ENCODE results near the gene VAPB. TPM values are rescaled to one million over a fixed set of nuclear protein-coding genes. Genes with fewer than 3 reads are reported as not detected.

Gene VAPB
- total and polyA plus RNA-seq, 10 of the 15 experiments (the other 5 are each of a cell fraction or from before 2014, with no cell fraction given): 3.2 to 28.6 (median 20.5) TPM

DNA sequence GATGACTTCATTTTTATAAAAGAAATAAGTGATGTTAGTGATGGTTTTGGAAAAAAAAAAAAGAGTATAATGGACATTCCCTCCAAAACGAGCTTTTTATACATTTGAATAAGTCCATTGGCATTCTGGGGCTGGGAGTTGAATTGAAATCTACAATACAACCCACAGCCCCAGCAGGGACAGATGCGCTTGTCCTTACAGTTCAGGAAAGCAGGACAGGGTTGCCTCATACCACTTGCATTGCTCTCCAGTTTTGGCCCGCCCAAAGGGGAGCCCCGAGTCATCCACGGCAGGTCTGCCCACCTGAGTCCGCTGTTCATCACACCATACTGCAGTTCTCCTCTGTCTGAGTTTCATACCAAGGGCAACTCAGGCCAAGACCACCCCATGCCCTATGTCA, 46.2 kb downstream of the VAPB start (continued):
- TF ChIP-seq, protein P1, sequence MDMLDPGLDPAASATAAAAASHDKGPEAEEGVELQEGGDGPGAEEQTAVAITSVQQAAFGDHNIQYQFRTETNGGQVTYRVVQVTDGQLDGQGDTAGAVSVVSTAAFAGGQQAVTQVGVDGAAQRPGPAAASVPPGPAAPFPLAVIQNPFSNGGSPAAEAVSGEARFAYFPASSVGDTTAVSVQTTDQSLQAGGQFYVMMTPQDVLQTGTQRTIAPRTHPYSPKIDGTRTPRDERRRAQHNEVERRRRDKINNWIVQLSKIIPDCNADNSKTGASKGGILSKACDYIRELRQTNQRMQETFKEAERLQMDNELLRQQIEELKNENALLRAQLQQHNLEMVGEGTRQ (IDR thresholded peaks at IDR 0.05; ENCODE audit: borderline replicate concordance, low read depth, low read length): no peak

DNA sequence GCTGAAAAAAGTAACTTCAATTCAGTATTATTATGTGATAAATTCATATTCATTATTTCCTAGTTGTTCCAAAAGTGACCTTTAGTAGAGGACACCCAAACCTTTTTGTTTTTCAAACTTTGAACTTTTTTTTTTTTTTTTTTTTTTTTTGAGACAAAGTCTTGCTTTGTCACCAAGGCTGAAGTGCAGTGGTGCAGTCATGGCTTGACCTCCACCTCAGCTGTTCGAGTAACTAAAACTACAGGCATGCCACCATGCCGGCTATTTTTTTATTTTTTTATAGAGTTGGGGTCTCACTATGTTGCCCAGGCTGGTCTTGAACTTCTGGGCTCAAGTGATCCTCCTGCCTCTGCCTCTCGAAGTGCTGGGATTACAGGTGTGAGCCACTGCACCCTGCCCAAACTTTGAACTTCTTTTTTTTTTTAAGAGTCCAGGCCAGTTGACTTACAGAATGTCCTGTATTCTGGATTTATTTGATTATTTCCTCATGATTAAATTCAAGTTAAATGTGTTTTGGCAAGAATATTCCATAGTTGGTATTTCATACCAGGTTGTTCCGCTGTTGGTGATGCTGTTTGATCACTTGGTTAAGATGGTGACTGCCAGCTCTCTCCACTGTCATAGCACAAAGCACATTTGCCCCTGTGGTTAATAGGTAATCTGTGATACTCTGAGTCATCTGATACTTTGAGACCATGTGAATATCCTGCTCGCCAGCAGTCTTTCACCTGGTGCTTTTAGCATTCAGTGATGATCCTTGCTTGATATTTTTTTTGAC, 48.0 kb downstream of the VAPB start:
- SMC1A ChIA-PET (ENCODE audit: uncharacterized antibody, unreplicated experiment): interaction anchor here (1.0 to 1.4 kb wide), 2 partner anchors 8 to 29 kb away, joined by 3 read pairs; no protein-coding TSS in a partner anchor

More for the DNA sequence above, 48.0 kb downstream of the VAPB start:
- Histone ChIP-seq H3K4me2 (ENCODE audit: control insufficient read depth, insufficient read depth) (no peak overlapping the region), H3K4me3 (no peak overlapping the region), H3K36me3 (ENCODE audit: control insufficient read depth in 2 of 2, insufficient read depth in 2 of 2, low read length in 1 of 2) (peaks cover 9 to 20% of the 10 kb centered on the region in 2 experiments; a peak in 3 of 4 replicates), H3K4me1 (ENCODE audit: control insufficient read depth, insufficient read depth, low read length) (peaks cover 2% of the 10 kb centered on the region; the same call in 1 of the 2 replicates), H3K9ac (ENCODE audit: control insufficient read depth, insufficient read depth, low read length) (no peak overlapping the region), H3K27ac (ENCODE audit: control insufficient read depth, insufficient read depth) (no peak overlapping the region), H3K27me3 (replicated peaks in 1 of 2; ENCODE audit: control insufficient read depth in 2 of 2, insufficient read depth in 2 of 2, low read length in 1 of 2) (no peaks in the 10 kb centered on the region), H3K9me3 (replicated peaks; ENCODE audit: control insufficient read depth, insufficient read depth, low read length) (no peaks in the 10 kb centered on the region; the same call in 2 of the 3 replicates), H3K79me2 (ENCODE audit: control insufficient read depth, insufficient read depth, low read length) (peaks cover 28% of the 10 kb centered on the region), H4K20me1 (ENCODE audit: control insufficient read depth, insufficient read depth) (no peaks in the 10 kb centered on the region; the same call in 1 of the 2 replicates), H2AFZ (ENCODE audit: control insufficient read depth, low read depth, low read length) (no peak overlapping the region)
- WGBS (ENCODE audit: insufficient coverage, insufficient replicate concordance, low lambda C conversion rate, missing lambda C conversion rate): 99% methylated on average over 5 of the region's 5 CpGs
- TF ChIP-seq TBL1XR1 (IDR thresholded peaks at IDR 0.05; ENCODE audit: low read depth, low read length) (no peak), FOXK2 (IDR thresholded peaks at IDR 0.05) (no peak), NFYB (IDR thresholded peaks at IDR 0.05; ENCODE audit: insufficient read depth, low read depth, low read length) (no peak), CREM (IDR thresholded peaks at IDR 0.05; ENCODE audit: low read depth) (no peak), TARDBP (IDR thresholded peaks at IDR 0.05; ENCODE audit: borderline replicate concordance) (no peak), RB1 (IDR thresholded peaks at IDR 0.05; ENCODE audit: borderline replicate concordance) (no peak), POLR2A (IDR thresholded peaks at IDR 0.05; ENCODE audit: low read depth, low read length) (no peak), RCOR1 (conservative IDR thresholded peaks at IDR 0.05; ENCODE audit: low read depth, low read length) (no peak), NFIC (IDR thresholded peaks at IDR 0.05; ENCODE audit: low read depth, low read length) (no peak), CHD4 (IDR thresholded peaks at IDR 0.05) (no peak), BHLHE40 (IDR thresholded peaks at IDR 0.05; ENCODE audit: borderline replicate concordance in 1 of 2, low read depth in 2 of 2, low read length in 1 of 2) (no peak), IRF4 (IDR thresholded peaks at IDR 0.05; ENCODE audit: low read depth, low read length) (no peak)
- TF ChIP-seq, protein P2, sequence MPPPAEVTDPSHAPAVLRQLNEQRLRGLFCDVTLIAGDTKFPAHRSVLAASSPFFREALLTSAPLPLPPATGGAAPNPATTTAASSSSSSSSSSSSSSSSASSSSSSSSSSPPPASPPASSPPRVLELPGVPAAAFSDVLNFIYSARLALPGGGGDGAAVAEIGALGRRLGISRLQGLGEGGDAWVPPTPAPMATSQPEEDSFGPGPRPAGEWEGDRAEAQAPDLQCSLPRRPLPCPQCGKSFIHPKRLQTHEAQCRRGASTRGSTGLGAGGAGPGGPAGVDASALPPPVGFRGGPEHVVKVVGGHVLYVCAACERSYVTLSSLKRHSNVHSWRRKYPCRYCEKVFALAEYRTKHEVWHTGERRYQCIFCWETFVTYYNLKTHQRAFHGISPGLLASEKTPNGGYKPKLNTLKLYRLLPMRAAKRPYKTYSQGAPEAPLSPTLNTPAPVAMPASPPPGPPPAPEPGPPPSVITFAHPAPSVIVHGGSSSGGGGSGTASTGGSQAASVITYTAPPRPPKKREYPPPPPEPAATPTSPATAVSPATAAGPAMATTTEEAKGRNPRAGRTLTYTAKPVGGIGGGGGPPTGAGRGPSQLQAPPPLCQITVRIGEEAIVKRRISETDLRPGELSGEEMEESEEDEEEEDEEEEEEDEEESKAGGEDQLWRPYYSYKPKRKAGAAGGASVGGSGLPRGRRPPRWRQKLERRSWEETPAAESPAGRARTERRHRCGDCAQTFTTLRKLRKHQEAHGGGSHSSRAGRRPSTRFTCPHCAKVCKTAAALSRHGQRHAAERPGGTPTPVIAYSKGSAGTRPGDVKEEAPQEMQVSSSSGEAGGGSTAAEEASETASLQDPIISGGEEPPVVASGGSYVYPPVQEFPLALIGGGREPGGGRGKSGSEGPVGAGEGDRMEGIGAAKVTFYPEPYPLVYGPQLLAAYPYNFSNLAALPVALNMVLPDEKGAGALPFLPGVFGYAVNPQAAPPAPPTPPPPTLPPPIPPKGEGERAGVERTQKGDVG (CRISPR knock-in tag; IDR thresholded peaks at IDR 0.05): no peak
- TF ChIP-seq, protein P3, sequence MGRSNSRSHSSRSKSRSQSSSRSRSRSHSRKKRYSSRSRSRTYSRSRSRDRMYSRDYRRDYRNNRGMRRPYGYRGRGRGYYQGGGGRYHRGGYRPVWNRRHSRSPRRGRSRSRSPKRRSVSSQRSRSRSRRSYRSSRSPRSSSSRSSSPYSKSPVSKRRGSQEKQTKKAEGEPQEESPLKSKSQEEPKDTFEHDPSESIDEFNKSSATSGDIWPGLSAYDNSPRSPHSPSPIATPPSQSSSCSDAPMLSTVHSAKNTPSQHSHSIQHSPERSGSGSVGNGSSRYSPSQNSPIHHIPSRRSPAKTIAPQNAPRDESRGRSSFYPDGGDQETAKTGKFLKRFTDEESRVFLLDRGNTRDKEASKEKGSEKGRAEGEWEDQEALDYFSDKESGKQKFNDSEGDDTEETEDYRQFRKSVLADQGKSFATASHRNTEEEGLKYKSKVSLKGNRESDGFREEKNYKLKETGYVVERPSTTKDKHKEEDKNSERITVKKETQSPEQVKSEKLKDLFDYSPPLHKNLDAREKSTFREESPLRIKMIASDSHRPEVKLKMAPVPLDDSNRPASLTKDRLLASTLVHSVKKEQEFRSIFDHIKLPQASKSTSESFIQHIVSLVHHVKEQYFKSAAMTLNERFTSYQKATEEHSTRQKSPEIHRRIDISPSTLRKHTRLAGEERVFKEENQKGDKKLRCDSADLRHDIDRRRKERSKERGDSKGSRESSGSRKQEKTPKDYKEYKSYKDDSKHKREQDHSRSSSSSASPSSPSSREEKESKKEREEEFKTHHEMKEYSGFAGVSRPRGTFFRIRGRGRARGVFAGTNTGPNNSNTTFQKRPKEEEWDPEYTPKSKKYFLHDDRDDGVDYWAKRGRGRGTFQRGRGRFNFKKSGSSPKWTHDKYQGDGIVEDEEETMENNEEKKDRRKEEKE (IDR thresholded peaks at IDR 0.05): no peak
- CTCF ChIA-PET: interaction anchor here (1.0 to 1.3 kb wide), 3 partner anchors 11 to 203 kb away, joined by 3 to 6 read pairs (median 3); no protein-coding TSS in a partner anchor
- FAIRE-seq (no peak), ATAC-seq (peak; percentile 89), DNase-seq (ENCODE audit: low read depth, low spot score) (no peak)
- intact Hi-C loops (cut with micrococcal nuclease; ENCODE audit: unreplicated experiment): no loop called here
- BruUV-seq (replicated peaks): no TSS peak
- POLR2A ChIA-PET: interaction anchor here (0.6 kb wide), 1 partner anchor 218 kb away, joined by 3 read pairs; no protein-coding TSS in a partner anchor
- in situ Hi-C loops (cut with MboI): no loop called here
- RAD21 ChIA-PET (ENCODE audit: unreplicated experiment): interaction anchor here (0.6 to 1.3 kb wide), 2 partner anchors 32 to 48 kb away, joined by 3 to 4 read pairs; partner anchors contain the start of gene VAPB
